GM12878 (cell line): ENCODE measurements around the gene METTL15. TPM values are rescaled to one million over a fixed set of nuclear protein-coding genes. Genes with fewer than 3 reads are reported as not detected.

Source experiments
- ATAC-seq: fragments of 200-7000 bp; cut with Tn5 transposase; 3 replicates; pipeline ENCODE4 v1.9.1; 2020; ENCODE audit warnings: mild to moderate bottlenecking, moderate library complexity
- BruUV-seq: library from RNA; stranded (reverse); fragments of 400-500 nt; replicated peaks from 2 replicates; lab custom pipeline; 2021; lab: Mats Ljungman, UMichigan
- CTCF ChIA-PET: fragments of 300-600 bp; sonication (Branson Sonifier 250); formaldehyde crosslinking; extraction: SDS; loops from one replicate; lab custom pipeline; 2021; ENCODE audit warnings: inconsistent platforms; lab: Yijun Ruan, JAX
- POLR2A ChIA-PET: fragments of 350-600 bp; formaldehyde crosslinking; extraction: SDS; loops from one replicate; lab custom pipeline; 2021; ENCODE audit warnings: inconsistent platforms; lab: Charles Lee
- RAD21 ChIA-PET: fragments of 300-600 bp; sonication (Branson Sonifier 250); formaldehyde crosslinking; loops from one replicate; lab custom pipeline; 2023; ENCODE audit warnings: antibody characterized with exemption; ENCODE audit not compliant: unreplicated experiment; lab: Charles Lee
- SMC1A ChIA-PET: fragments of 300-600 bp; sonication (Branson Sonifier 250); formaldehyde crosslinking; loops from one replicate; lab custom pipeline; 2023; ENCODE audit not compliant: unreplicated experiment, uncharacterized antibody; lab: Charles Lee
- DNase-seq: peaks from one replicate; pipeline ENCODE4 v3.0.0-alpha.2; 2011; ENCODE audit warnings: low read depth, low spot score
- FAIRE-seq: peaks from 3 replicates; lab custom pipeline; 2011; peaks lifted over from hg19 to GRCh38; lab: Jason Lieb, UNC
- H2AFZ ChIP-seq: 2 replicates; pipeline ENCODE4 v1.6.0; 2011; ENCODE audit warnings: low read depth, low read length, control low read depth; ENCODE audit not compliant: control insufficient read depth
- H3K27ac ChIP-seq: 2 replicates; pipeline ENCODE4 v1.5.1; 2011; ENCODE audit warnings: control low read depth; ENCODE audit not compliant: control insufficient read depth, insufficient read depth
- H3K27me3 ChIP-seq, 2 experiments: replicated peaks in 1 of 2; 2 replicates each; pipeline versions ENCODE4 v1.6.0 to v1.6.1; 2011; ENCODE audit warnings: low read length in 1 of 2; ENCODE audit not compliant: control insufficient read depth in 2 of 2, insufficient read depth in 2 of 2
- H3K36me3 ChIP-seq, 2 experiments: 2 replicates each; pipeline ENCODE4 v1.5.1; 2011; ENCODE audit warnings: low read length in 1 of 2; ENCODE audit not compliant: control insufficient read depth in 2 of 2, insufficient read depth in 2 of 2
- H3K4me1 ChIP-seq: 2 replicates; pipeline ENCODE4 v1.6.1; 2011; ENCODE audit warnings: mild to moderate bottlenecking, low read length, moderate library complexity, mixed read lengths; ENCODE audit not compliant: control insufficient read depth, insufficient read depth
- H3K4me2 ChIP-seq: 2 replicates; pipeline ENCODE4 v1.6.0; 2011; ENCODE audit warnings: control low read depth; ENCODE audit not compliant: control insufficient read depth, insufficient read depth
- H3K4me3 ChIP-seq: fragments of 200-600 bp; sonication (generic); 2 replicates; pipeline ENCODE4 v1.5.1; 2016
- H3K79me2 ChIP-seq: 2 replicates; pipeline ENCODE4 v1.6.0; 2011; ENCODE audit warnings: low read length; ENCODE audit not compliant: control insufficient read depth, insufficient read depth
- H3K9ac ChIP-seq: 2 replicates; pipeline ENCODE4 v1.8.0; 2011; ENCODE audit warnings: low read length, control low read depth, mixed read lengths; ENCODE audit not compliant: control insufficient read depth, insufficient read depth
- H3K9me3 ChIP-seq: replicated peaks from 3 replicates; pipeline ENCODE4 v1.5.1; 2011; ENCODE audit warnings: mild to moderate bottlenecking, low read length; ENCODE audit not compliant: control insufficient read depth, insufficient read depth
- H4K20me1 ChIP-seq: 2 replicates; pipeline ENCODE4 v1.6.0; 2011; ENCODE audit not compliant: control insufficient read depth, insufficient read depth
- KDM1A ChIP-seq: fragments of 200-600 bp; sonication (generic); IDR thresholded peaks from 2 replicates; pipeline ENCODE4 v1.6.1; 2016; ENCODE audit warnings: borderline replicate concordance
- NR2C1 ChIP-seq: fragments of 450-650 bp; IDR thresholded peaks from 2 replicates; pipeline ENCODE4 v1.6.1; 2017; ENCODE audit warnings: antibody characterized with exemption, mild to moderate bottlenecking, moderate library complexity
- POLR2A ChIP-seq: IDR thresholded peaks from 2 replicates; pipeline ENCODE4 v1.6.1; 2011; ENCODE audit warnings: low read depth, mild to moderate bottlenecking, low read length
- POLR2AphosphoS2 ChIP-seq: IDR thresholded peaks from 2 replicates; pipeline ENCODE4 v1.6.1; 2011; ENCODE audit warnings: low read depth, mild to moderate bottlenecking, low read length, improper control_type of control experiment, moderate library complexity
- YY1 ChIP-seq: IDR thresholded peaks from 2 replicates; pipeline ENCODE4 v1.6.1; 2011; ENCODE audit warnings: low read depth, mild to moderate bottlenecking, low read length
- ZNF207 ChIP-seq: fragments of 450-650 bp; IDR thresholded peaks from 2 replicates; pipeline ENCODE4 v1.6.1; 2014; ENCODE audit warnings: antibody characterized with exemption, mild to moderate bottlenecking, borderline replicate concordance
- WGBS: methylation state at CpG from one replicate; pipeline ENCODE4 v1.1.6; 2016; ENCODE audit warnings: low lambda C conversion rate; ENCODE audit not compliant: insufficient replicate concordance, insufficient coverage; ENCODE audit errors: missing lambda C conversion rate; 5-methylcytosine and 5-hydroxymethylcytosine counted together
- in situ Hi-C: fragments of 300-500 bp; cut with MboI; formaldehyde crosslinking; loops from 9 replicates; pipeline ENCODE4 v1.14.3; 2018; ENCODE audit warnings: mixed read lengths
- intact Hi-C: fragments of 100-400 bp; cut with micrococcal nuclease; formaldehyde crosslinking; loops from one replicate; pipeline ENCODE4 v1.14.2; 2022; ENCODE audit not compliant: unreplicated experiment
- polyA plus RNA-seq, 11 experiments: library from polyadenylated mRNA; depleted of rRNA in 4 of 11; unstranded in 6 of 11; stranded (reverse) in 5 of 11; fragments of >200 nt; fragmentation: Nextera tagmentation in 4 of 11; fragmentation: Illumina TruSeq in 1 of 11; extraction: Ambion mirVana in 4 of 11; extraction: Trizol in 1 of 11; gene quantifications; 1 replicate in 1 of 11; 2 replicates in 10 of 11; pipeline versions ENCODE4 v1.2.1 to v1.2.3, GENCODE V29; 2011 to 2016; ENCODE audit warnings: inconsistent platforms in 2 of 11, missing spikeins in 2 of 11, low read depth in 1 of 11
- total RNA-seq, 4 experiments: library from RNA; depleted of rRNA in 3 of 4; stranded (reverse); fragments of >200 nt in 3 of 4; fragmentation: Illumina TruSeq in 1 of 4; extraction: Trizol in 1 of 4; gene quantifications; 2 replicates each; pipeline versions ENCODE4 v1.2.1 to v1.2.3, GENCODE V29; 2013 to 2021
- TF ChIP-seq, protein P1 (sequence below): fragments of 150-350 bp; IDR thresholded peaks from 2 replicates; pipeline ENCODE4 v1.6.1; 2016; ENCODE audit warnings: low read depth, low read length
- TF ChIP-seq, protein P2 (sequence below): fragments of 450-650 bp; IDR thresholded peaks from 2 replicates; pipeline ENCODE4 v1.6.1; 2018; ENCODE audit warnings: borderline replicate concordance, mild to moderate bottlenecking; ENCODE audit not compliant: partially characterized antibody
- TF ChIP-seq, protein P3 (sequence below): IDR thresholded peaks from 2 replicates; pipeline ENCODE4 v1.6.1; 2012; ENCODE audit warnings: improper control_type of control experiment, low read depth, low read length; ENCODE audit not compliant: insufficient replicate concordance

The METTL15 gene
- total and polyA plus RNA-seq, 10 of the 15 experiments (the other 5 are each of a cell fraction or from before 2014, with no cell fraction given), result 7.9 to 16.9 (median 14.4) TPM

GRCh38 chr11:28245131-28245530 lies 136.9 kb downstream of the METTL15 start:
- BruUV-seq, result no TSS peak
- 100% methylated on average over 2 of the region's 2 CpGs for WGBS
- Histone ChIP-seq H3K4me3 (no peak overlapping the region), H2AFZ (no peak overlapping the region), H3K9ac (no peak overlapping the region), H3K79me2 (no peaks in the 10 kb centered on the region), H3K4me1 (no peaks in the 10 kb centered on the region), H3K9me3 (peaks cover 2% of the 10 kb centered on the region; the same call in 2 of the 3 replicates), H3K4me2 (no peak overlapping the region), H4K20me1 (no peaks in the 10 kb centered on the region), H3K36me3 (no peaks in the 10 kb centered on the region), H3K27ac (no peak overlapping the region), H3K27me3 (no peaks in the 10 kb centered on the region)
- CTCF ChIA-PET, result no interaction called here
- FAIRE-seq, result no peak
- SMC1A ChIA-PET, result no interaction called here
- in situ Hi-C loops (no loop called here), intact Hi-C loops (no loop called here)
- RAD21 ChIA-PET, result no interaction called here
- ATAC-seq, result no peak
- POLR2A ChIA-PET, result no interaction called here
- DNase-seq, result no peak
- TF ChIP-seq POLR2A (no peak), ZNF207 (no peak), NR2C1 (no peak), POLR2AphosphoS2 (no peak), YY1 (no peak), KDM1A (no peak)
- TF ChIP-seq, protein P1, sequence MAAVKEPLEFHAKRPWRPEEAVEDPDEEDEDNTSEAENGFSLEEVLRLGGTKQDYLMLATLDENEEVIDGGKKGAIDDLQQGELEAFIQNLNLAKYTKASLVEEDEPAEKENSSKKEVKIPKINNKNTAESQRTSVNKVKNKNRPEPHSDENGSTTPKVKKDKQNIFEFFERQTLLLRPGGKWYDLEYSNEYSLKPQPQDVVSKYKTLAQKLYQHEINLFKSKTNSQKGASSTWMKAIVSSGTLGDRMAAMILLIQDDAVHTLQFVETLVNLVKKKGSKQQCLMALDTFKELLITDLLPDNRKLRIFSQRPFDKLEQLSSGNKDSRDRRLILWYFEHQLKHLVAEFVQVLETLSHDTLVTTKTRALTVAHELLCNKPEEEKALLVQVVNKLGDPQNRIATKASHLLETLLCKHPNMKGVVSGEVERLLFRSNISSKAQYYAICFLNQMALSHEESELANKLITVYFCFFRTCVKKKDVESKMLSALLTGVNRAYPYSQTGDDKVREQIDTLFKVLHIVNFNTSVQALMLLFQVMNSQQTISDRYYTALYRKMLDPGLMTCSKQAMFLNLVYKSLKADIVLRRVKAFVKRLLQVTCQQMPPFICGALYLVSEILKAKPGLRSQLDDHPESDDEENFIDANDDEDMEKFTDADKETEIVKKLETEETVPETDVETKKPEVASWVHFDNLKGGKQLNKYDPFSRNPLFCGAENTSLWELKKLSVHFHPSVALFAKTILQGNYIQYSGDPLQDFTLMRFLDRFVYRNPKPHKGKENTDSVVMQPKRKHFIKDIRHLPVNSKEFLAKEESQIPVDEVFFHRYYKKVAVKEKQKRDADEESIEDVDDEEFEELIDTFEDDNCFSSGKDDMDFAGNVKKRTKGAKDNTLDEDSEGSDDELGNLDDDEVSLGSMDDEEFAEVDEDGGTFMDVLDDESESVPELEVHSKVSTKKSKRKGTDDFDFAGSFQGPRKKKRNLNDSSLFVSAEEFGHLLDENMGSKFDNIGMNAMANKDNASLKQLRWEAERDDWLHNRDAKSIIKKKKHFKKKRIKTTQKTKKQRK, result no peak
- TF ChIP-seq, protein P2, sequence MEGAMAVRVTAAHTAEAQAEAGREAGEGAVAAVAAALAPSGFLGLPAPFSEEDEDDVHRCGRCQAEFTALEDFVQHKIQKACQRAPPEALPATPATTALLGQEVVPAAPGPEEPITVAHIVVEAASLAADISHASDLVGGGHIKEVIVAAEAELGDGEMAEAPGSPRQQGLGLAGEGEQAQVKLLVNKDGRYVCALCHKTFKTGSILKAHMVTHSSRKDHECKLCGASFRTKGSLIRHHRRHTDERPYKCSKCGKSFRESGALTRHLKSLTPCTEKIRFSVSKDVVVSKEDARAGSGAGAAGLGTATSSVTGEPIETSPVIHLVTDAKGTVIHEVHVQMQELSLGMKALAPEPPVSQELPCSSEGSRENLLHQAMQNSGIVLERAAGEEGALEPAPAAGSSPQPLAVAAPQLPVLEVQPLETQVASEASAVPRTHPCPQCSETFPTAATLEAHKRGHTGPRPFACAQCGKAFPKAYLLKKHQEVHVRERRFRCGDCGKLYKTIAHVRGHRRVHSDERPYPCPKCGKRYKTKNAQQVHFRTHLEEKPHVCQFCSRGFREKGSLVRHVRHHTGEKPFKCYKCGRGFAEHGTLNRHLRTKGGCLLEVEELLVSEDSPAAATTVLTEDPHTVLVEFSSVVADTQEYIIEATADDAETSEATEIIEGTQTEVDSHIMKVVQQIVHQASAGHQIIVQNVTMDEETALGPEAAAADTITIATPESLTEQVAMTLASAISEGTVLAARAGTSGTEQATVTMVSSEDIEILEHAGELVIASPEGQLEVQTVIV, result no peak
- TF ChIP-seq, protein P3, sequence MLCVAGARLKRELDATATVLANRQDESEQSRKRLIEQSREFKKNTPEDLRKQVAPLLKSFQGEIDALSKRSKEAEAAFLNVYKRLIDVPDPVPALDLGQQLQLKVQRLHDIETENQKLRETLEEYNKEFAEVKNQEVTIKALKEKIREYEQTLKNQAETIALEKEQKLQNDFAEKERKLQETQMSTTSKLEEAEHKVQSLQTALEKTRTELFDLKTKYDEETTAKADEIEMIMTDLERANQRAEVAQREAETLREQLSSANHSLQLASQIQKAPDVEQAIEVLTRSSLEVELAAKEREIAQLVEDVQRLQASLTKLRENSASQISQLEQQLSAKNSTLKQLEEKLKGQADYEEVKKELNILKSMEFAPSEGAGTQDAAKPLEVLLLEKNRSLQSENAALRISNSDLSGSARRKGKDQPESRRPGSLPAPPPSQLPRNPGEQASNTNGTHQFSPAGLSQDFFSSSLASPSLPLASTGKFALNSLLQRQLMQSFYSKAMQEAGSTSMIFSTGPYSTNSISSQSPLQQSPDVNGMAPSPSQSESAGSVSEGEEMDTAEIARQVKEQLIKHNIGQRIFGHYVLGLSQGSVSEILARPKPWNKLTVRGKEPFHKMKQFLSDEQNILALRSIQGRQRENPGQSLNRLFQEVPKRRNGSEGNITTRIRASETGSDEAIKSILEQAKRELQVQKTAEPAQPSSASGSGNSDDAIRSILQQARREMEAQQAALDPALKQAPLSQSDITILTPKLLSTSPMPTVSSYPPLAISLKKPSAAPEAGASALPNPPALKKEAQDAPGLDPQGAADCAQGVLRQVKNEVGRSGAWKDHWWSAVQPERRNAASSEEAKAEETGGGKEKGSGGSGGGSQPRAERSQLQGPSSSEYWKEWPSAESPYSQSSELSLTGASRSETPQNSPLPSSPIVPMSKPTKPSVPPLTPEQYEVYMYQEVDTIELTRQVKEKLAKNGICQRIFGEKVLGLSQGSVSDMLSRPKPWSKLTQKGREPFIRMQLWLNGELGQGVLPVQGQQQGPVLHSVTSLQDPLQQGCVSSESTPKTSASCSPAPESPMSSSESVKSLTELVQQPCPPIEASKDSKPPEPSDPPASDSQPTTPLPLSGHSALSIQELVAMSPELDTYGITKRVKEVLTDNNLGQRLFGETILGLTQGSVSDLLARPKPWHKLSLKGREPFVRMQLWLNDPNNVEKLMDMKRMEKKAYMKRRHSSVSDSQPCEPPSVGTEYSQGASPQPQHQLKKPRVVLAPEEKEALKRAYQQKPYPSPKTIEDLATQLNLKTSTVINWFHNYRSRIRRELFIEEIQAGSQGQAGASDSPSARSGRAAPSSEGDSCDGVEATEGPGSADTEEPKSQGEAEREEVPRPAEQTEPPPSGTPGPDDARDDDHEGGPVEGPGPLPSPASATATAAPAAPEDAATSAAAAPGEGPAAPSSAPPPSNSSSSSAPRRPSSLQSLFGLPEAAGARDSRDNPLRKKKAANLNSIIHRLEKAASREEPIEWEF, result no peak
